ENCODE measurements around the gene PNPLA7.

GRCh38 chr9:137427454-137428310, 122.5 kb downstream of the PNPLA7 start:
- no peak for TF ChIP-seq CTCF (IDR thresholded peaks at IDR 0.05 in 2 of 3, conservative IDR thresholded peaks at IDR 0.05 in 1 of 3; ENCODE audit: control insufficient read depth in 2 of 3, extremely low read depth in 1 of 3, insufficient read depth in 1 of 3, low read depth in 3 of 3, low read length in 3 of 3)
- TF ChIP-seq ZBTB40 (IDR thresholded peaks at IDR 0.05; ENCODE audit: borderline replicate concordance), result no peak
- TF ChIP-seq MYB (IDR thresholded peaks at IDR 0.05; ENCODE audit: borderline replicate concordance, low read depth, low read length), result no peak
- no peak for TF ChIP-seq BHLHE40 (IDR thresholded peaks at IDR 0.05; ENCODE audit: borderline replicate concordance in 1 of 2, low read depth in 2 of 2, low read length in 1 of 2)
- no peak for TF ChIP-seq NFIC (IDR thresholded peaks at IDR 0.05; ENCODE audit: low read depth, low read length)
- TF ChIP-seq YY1 (IDR thresholded peaks at IDR 0.05; ENCODE audit: low read depth, low read length), result no peak
- no peak for TF ChIP-seq POLR2A (IDR thresholded peaks at IDR 0.05; ENCODE audit: low read depth, low read length)
- TF ChIP-seq NFYA (IDR thresholded peaks at IDR 0.05; ENCODE audit: borderline replicate concordance, low read depth, low read length), result no peak
- TF ChIP-seq EZH2 (IDR thresholded peaks at IDR 0.05; ENCODE audit: borderline replicate concordance, control insufficient read depth, low read depth, low read length), result no peak
- no peak for TF ChIP-seq CHD4 (IDR thresholded peaks at IDR 0.05)
- TF ChIP-seq JUNB (IDR thresholded peaks at IDR 0.05), result no peak
- no peak for TF ChIP-seq CBFB (IDR thresholded peaks at IDR 0.05; ENCODE audit: low read depth)
- no peak for TF ChIP-seq RAD21 (IDR thresholded peaks at IDR 0.05; ENCODE audit: insufficient read depth, low read depth, low read length)

All from GM12878 (cell line).